Measurements from ENCODE around the gene VAC14.

Gene VAC14

GRCh38 chr16:70753228-70753627 is 47.7 kb downstream of the VAC14 start:
- TF ChIP-seq EZH2 (IDR thresholded peaks at IDR 0.05) (no peak), FOXP2 (optimal IDR thresholded peaks at IDR 0.05; ENCODE audit: control extremely low read depth, extremely low read length, insufficient read depth) (no peak), POLR2AphosphoS5 (IDR thresholded peaks at IDR 0.05; ENCODE audit: borderline replicate concordance, low read depth, low read length) (no peak)
- no peak overlapping the region for H3K9ac ChIP-seq (ENCODE audit: insufficient read length)

GRCh38 chr16:70752426-70752825 is 48.5 kb downstream of the VAC14 start:
- no peaks in the 10 kb centered on the region for H3K9me3 ChIP-seq (ENCODE audit: low read depth, low read length)
- TF ChIP-seq FOXP2 (optimal IDR thresholded peaks at IDR 0.05; ENCODE audit: control extremely low read depth, extremely low read length, insufficient read depth): no peak
- TF ChIP-seq POLR2AphosphoS5 (IDR thresholded peaks at IDR 0.05; ENCODE audit: borderline replicate concordance, low read depth, low read length): no peak
- no peak for TF ChIP-seq EZH2 (IDR thresholded peaks at IDR 0.05)
- no peak overlapping the region for H3K4me3 ChIP-seq
- no peak for DNase-seq (ENCODE audit: low read depth, low spot score)
- H3K9ac ChIP-seq (ENCODE audit: insufficient read length): no peak overlapping the region
- H3K36me3 ChIP-seq (ENCODE audit: insufficient read depth, low read length): no peaks in the 10 kb centered on the region
- H3K27ac ChIP-seq: no peak overlapping the region

More at GRCh38 chr16:70753228-70753627, 47.7 kb downstream of the VAC14 start:
- no peaks in the 10 kb centered on the region for H3K9me3 ChIP-seq (ENCODE audit: low read depth, low read length)
- no peak overlapping the region for H3K4me3 ChIP-seq
- no peaks in the 10 kb centered on the region for H3K36me3 ChIP-seq (ENCODE audit: insufficient read depth, low read length)
- no peak overlapping the region for H3K27ac ChIP-seq
- DNase-seq (ENCODE audit: low read depth, low spot score): no peak

- no peak overlapping the region for H3K9ac ChIP-seq (ENCODE audit: insufficient read length)
- H3K36me3 ChIP-seq (ENCODE audit: insufficient read depth, low read length): no peaks in the 10 kb centered on the region
- DNase-seq (ENCODE audit: low read depth, low spot score): no peak
- no peak overlapping the region for H3K4me3 ChIP-seq
- TF ChIP-seq EZH2 (IDR thresholded peaks at IDR 0.05) (no peak), POLR2AphosphoS5 (IDR thresholded peaks at IDR 0.05; ENCODE audit: borderline replicate concordance, low read depth, low read length) (no peak), FOXP2 (optimal IDR thresholded peaks at IDR 0.05; ENCODE audit: control extremely low read depth, extremely low read length, insufficient read depth) (no peak)
- H3K27ac ChIP-seq: no peak overlapping the region
- no peaks in the 10 kb centered on the region for H3K9me3 ChIP-seq (ENCODE audit: low read depth, low read length)
Measured at GRCh38 chr16:70751593-70751992, 49.4 kb downstream of the VAC14 start.

- Histone ChIP-seq H3K4me3 (no peak overlapping the region), H3K9ac (ENCODE audit: insufficient read length) (no peak overlapping the region), H3K9me3 (ENCODE audit: low read depth, low read length) (no peaks in the 10 kb centered on the region), H3K27ac (no peak overlapping the region), H3K36me3 (ENCODE audit: insufficient read depth, low read length) (no peaks in the 10 kb centered on the region)
- TF ChIP-seq POLR2AphosphoS5 (IDR thresholded peaks at IDR 0.05; ENCODE audit: borderline replicate concordance, low read depth, low read length) (no peak), EZH2 (IDR thresholded peaks at IDR 0.05) (no peak), FOXP2 (optimal IDR thresholded peaks at IDR 0.05; ENCODE audit: control extremely low read depth, extremely low read length, insufficient read depth) (no peak)
- no peak for DNase-seq (ENCODE audit: low read depth, low spot score)
Measured at GRCh38 chr16:70750893-70751467, 50.0 kb downstream of the VAC14 start.

GRCh38 chr16:70749681-70750601 is 51.0 kb downstream of the VAC14 start:
- Histone ChIP-seq H3K27ac (0 out of 2 replicates have a peak overlapping the region, but pooled peaks have one; percentile 36), H3K4me3 (no peak overlapping the region), H3K9me3 (ENCODE audit: low read depth, low read length) (no peaks in the 10 kb centered on the region), H3K9ac (ENCODE audit: insufficient read length) (no peak overlapping the region), H3K36me3 (ENCODE audit: insufficient read depth, low read length) (no peaks in the 10 kb centered on the region)
- TF ChIP-seq POLR2AphosphoS5 (IDR thresholded peaks at IDR 0.05; ENCODE audit: borderline replicate concordance, low read depth, low read length) (no peak), EZH2 (IDR thresholded peaks at IDR 0.05) (no peak), FOXP2 (optimal IDR thresholded peaks at IDR 0.05; ENCODE audit: control extremely low read depth, extremely low read length, insufficient read depth) (no peak)
- no peak for DNase-seq (ENCODE audit: low read depth, low spot score)

GRCh38 chr16:70749006-70749678 is 51.8 kb downstream of the VAC14 start:
- no peaks in the 10 kb centered on the region for H3K36me3 ChIP-seq (ENCODE audit: insufficient read depth, low read length)
- no peak overlapping the region; the same call in 1 of the 2 replicates for H3K4me3 ChIP-seq
- DNase-seq (ENCODE audit: low read depth, low spot score): no peak
- H3K9ac ChIP-seq (ENCODE audit: insufficient read length): no peak overlapping the region
- TF ChIP-seq EZH2 (IDR thresholded peaks at IDR 0.05) (no peak), FOXP2 (optimal IDR thresholded peaks at IDR 0.05; ENCODE audit: control extremely low read depth, extremely low read length, insufficient read depth) (no peak), POLR2AphosphoS5 (IDR thresholded peaks at IDR 0.05; ENCODE audit: borderline replicate concordance, low read depth, low read length) (no peak)
- 0 out of 2 replicates have a peak overlapping the region, but pooled peaks have one; percentile 36 for H3K27ac ChIP-seq
- no peaks in the 10 kb centered on the region for H3K9me3 ChIP-seq (ENCODE audit: low read depth, low read length)

- Histone ChIP-seq H3K4me3 (no peak overlapping the region), H3K9ac (ENCODE audit: insufficient read length) (no peak overlapping the region), H3K36me3 (ENCODE audit: insufficient read depth, low read length) (no peaks in the 10 kb centered on the region), H3K27ac (no peak overlapping the region), H3K9me3 (ENCODE audit: low read depth, low read length) (no peaks in the 10 kb centered on the region)
- TF ChIP-seq FOXP2 (optimal IDR thresholded peaks at IDR 0.05; ENCODE audit: control extremely low read depth, extremely low read length, insufficient read depth) (no peak), POLR2AphosphoS5 (IDR thresholded peaks at IDR 0.05; ENCODE audit: borderline replicate concordance, low read depth, low read length) (no peak), EZH2 (IDR thresholded peaks at IDR 0.05) (no peak)
- no peak for DNase-seq (ENCODE audit: low read depth, low spot score)
Measured at GRCh38 chr16:70747703-70748631, 53.0 kb downstream of the VAC14 start.
